Measurements from ENCODE around the gene LY6G5B.

The LY6G5B gene

GRCh38 chr6:31660381-31661261 is 9.2 kb upstream of the LY6G5B start, which contains the start of gene C6orf47:
Gene C6orf47, minus strand, starts transcription at chr6:31660778. Its CDS starts 831 bp downstream, at chr6:31659947.
- DNase-seq = peak; percentile 83
- in situ Hi-C loops (cut with MboI; ENCODE audit: low pct_unique_long_range_greater_than_20kb, low sequenced_read_pairs) = no loop called here

GRCh38 chr6:31661262-31662123 is 8.3 kb upstream of the LY6G5B start:
- DNase-seq = no peak
- in situ Hi-C loops (cut with MboI; ENCODE audit: low pct_unique_long_range_greater_than_20kb, low sequenced_read_pairs) = no loop called here

GRCh38 chr6:31662124-31662723 is 7.6 kb upstream of the LY6G5B start:
- in situ Hi-C loops (cut with MboI; ENCODE audit: low pct_unique_long_range_greater_than_20kb, low sequenced_read_pairs) = no loop called here
- DNase-seq = no peak

DNA sequence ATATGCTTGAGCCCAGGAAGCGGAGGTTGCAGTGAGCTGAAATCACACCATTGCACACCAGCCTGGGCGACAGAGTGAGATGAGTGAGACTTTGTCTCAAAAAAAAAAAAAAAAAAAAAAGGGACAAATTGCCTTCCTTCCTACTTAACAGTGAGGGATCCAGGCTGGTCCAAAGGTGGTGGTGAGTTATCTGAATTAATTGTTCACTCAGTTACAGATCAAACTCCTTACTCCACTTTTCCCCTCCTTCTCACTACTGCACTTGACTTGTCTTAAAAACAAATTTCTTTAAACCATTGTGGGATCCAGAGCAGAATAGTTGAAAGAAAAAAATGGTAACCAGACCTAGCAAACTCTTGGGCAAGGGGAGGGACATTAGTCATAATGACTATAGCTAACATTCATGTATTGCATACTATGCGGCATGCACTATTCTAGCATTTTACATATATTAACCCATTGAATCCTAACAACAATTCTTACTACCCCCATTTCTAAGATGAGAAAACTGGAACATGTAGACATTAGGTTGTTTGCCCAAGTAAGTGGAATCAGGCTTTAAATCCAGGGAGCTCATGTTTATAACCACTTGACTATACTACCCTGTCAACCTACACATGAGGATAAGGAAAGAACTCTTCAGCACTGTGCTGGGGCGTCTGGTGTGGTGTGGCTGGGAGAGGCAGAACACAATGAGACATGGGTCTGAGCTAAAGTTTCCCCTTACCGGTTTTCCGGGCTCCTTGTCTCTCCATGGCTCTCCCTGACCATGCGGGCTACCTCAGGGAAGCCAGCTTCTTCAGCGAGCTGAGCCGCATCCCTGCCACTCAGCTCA is 6.4 kb upstream of the LY6G5B start:
- DNase-seq = no peak
- in situ Hi-C loops (cut with MboI; ENCODE audit: low pct_unique_long_range_greater_than_20kb, low sequenced_read_pairs) = no loop called here

DNA sequence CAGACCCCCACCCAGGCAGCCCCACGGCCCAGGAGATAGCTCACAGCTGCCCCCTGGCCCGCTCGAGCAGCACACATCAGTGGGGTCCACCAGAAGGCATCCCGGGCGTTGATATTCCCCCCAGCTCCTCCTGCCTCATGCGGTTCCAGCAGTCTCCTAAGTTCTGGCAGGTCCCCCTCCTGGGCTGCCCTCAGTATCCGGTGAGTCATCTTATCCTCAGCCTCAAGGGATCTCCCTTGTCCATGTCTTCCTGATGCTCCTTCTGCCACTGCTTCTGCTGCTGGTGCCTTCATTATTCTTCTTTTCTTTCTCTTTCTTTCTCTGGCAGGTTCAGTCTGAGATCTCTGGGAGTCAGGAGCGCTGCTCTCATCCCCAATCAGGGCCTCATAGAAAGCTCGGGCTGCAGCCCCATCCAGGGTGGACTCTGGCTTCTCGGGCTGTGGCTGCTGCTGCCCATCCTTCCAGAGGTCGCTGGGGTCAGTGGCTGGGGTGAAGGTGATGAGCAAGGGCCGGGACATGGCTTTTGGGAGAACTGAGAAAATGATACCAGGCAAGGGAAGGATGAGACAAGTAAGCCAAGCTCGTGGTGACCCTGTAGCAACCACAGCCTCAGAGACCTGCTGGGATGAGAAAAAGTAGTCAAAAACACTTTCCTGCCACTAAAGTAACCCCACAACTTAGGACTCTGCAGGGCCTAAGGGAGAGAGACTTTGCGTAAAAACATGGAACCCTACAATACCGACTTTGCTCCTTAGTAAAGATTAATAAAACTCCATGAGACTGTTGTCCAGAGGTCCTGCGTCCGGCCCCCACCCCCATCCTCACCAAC is 5.6 kb upstream of the LY6G5B start:
- in situ Hi-C loops (cut with MboI; ENCODE audit: low pct_unique_long_range_greater_than_20kb, low sequenced_read_pairs) = no loop called here

DNA sequence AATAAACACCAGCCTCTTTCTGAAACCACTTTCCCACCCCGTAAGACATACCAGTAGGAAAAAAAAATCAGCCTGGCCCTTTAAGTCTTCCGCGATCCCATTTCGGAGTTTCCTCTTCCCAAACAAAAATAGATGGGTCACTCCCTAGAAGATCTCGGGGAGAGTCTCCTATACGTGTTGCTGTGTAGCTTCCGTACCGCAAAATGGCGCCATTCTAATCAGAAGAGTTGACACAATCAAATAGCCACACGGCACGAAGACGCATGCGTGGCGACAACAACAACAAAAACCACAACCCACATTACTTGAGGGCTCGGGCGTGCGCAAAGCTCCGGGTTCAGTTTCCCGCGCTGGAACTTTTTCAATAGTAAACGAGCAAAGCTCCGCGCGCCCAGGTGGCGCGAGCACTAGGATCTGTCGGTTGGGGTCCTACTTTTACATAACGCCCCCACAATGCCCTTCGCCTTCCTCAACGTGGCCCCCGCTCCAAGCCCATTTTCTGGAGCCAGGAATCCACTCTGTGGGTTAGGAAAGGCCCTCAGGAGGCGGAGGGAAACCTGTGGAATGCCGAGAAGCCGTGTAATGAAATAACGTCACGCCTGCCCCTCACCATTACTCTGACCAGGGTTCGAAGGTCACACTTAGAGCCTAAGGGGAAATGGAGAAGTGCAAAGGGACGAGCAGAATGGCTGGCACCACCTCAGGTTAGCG is 4.8 kb upstream of the LY6G5B start, which contains the start of gene GPANK1:
Gene GPANK1 (minus strand): TSS at position 208 of the 711 bp plus-strand sequence. CDS start 519 bp downstream, outside the sequence.
- in situ Hi-C loops (cut with MboI; ENCODE audit: low pct_unique_long_range_greater_than_20kb, low sequenced_read_pairs) = no loop called here
- peak; percentile 91 for DNase-seq

More for the DNA sequence above, 5.6 kb upstream of the LY6G5B start:
- DNase-seq = no peak

- in situ Hi-C loops (cut with MboI; ENCODE audit: low pct_unique_long_range_greater_than_20kb, low sequenced_read_pairs) = no loop called here
- DNase-seq = peak; percentile 99
Measured at GRCh38 chr6:31665501-31666336, 4.1 kb upstream of the LY6G5B start, which contains the start of gene CSNK2B. Gene CSNK2B, plus strand, starts transcription at chr6:31666080. Its CDS starts 752 bp downstream, at chr6:31666832.

- in situ Hi-C loops (cut with MboI; ENCODE audit: low pct_unique_long_range_greater_than_20kb, low sequenced_read_pairs) = no loop called here
- no peak for DNase-seq
Measured at GRCh38 chr6:31666337-31666965, 3.3 kb upstream of the LY6G5B start.

- in situ Hi-C loops (cut with MboI; ENCODE audit: low pct_unique_long_range_greater_than_20kb, low sequenced_read_pairs) = no loop called here
Measured at GRCh38 chr6:31676322-31676903, 6.6 kb downstream of the LY6G5B start.

DNA sequence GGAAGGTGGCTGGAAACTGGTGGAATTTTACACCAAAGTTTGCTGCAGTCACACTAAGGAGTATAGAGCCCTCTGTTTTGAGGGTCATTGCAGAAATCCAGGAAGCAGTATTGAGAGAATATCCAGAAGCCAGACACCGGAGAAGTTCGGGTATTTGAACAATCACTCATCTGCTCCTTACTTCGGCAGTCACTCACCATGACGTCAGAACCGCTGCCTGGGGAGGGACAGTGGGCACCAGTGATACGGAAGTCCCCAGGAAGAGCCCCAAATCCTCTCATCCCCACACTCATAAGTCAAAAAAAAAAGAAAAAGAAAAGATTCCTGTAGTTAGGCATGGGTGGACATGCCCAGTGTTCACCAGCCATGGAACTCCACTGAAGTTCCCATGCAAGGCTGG is 7.1 kb downstream of the LY6G5B start:
- in situ Hi-C loops (cut with MboI; ENCODE audit: low pct_unique_long_range_greater_than_20kb, low sequenced_read_pairs) = no loop called here
- DNase-seq = no peak

More at GRCh38 chr6:31676322-31676903, 6.6 kb downstream of the LY6G5B start:
- no peak for DNase-seq

DNA sequence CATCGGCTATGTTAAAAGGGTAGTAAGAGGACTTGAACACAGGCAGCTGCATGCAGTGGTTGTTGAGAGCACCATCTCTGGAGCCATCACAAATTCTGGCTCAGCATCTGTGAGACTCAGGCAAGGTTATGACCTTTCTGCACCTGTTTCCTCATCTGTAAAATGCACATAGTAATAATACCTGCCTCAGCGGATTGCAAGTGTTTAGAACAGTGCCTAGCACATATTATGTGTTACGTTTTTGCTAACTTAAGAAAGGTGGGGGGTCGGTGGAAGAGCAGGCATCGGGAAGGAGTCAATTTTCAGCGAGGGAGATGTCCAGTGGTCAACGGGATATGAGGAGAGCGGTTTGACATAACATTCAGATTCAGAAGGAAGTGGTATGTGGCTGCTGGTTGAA is 8.2 kb downstream of the LY6G5B start:
- in situ Hi-C loops (cut with MboI; ENCODE audit: low pct_unique_long_range_greater_than_20kb, low sequenced_read_pairs) = no loop called here
- DNase-seq = no peak

- DNase-seq = peak; percentile 88
- in situ Hi-C loops (cut with MboI; ENCODE audit: low pct_unique_long_range_greater_than_20kb, low sequenced_read_pairs) = no loop called here
Measured at GRCh38 chr6:31680226-31681134, 10.7 kb downstream of the LY6G5B start, which contains the start of gene LY6G5C. Gene LY6G5C, minus strand, starts transcription at chr6:31681067. Its CDS starts 694 bp downstream, at chr6:31680373.

GRCh38 chr6:31681135-31681671 is 11.4 kb downstream of the LY6G5B start:
- peak; percentile 53 for DNase-seq
- in situ Hi-C loops (cut with MboI; ENCODE audit: low pct_unique_long_range_greater_than_20kb, low sequenced_read_pairs) = no loop called here

DNA sequence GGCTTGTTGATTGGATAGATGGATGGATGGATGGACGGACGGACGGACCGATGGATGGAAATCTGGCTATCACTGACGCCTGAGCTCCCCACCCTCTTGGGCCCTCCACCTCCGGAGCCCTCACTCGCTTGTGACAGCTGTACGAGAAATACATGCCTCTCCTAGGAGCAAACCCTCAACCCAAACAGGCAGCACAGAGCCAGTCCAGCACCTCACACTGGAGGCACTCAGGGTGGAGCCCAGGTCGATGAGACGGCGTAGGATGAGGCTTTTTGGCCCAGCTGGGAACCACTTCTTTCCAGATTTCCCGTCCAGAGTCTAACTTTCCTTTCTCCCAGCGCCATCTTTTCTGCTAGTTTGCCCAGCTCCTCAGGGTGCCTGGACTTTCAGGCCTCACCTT is 13.8 kb downstream of the LY6G5B start:
- no peak for DNase-seq
- in situ Hi-C loops (cut with MboI; ENCODE audit: low pct_unique_long_range_greater_than_20kb, low sequenced_read_pairs) = no loop called here

Measured in KBM-7 (cell line).